SK-N-SH treated with all-trans-retinoic acid at 6 μM for 48 hours (cell line): ENCODE results near the gene COL7A1.

Source experiments
- CREB5 ChIP-seq: fragments of 250-450 bp; sonication (Bioruptor Pico); IDR thresholded peaks from 2 replicates; pipeline ENCODE4 v1.5.1; 2020; ENCODE audit warnings: low read depth, mild to moderate bottlenecking, moderate library complexity
- GLIS3 ChIP-seq: fragments of 250-450 bp; sonication (Bioruptor Pico); IDR thresholded peaks from 2 replicates; pipeline ENCODE4 v1.5.0; 2020; ENCODE audit warnings: mild to moderate bottlenecking, moderate library complexity
- OSR1 ChIP-seq: fragments of 250-450 bp; sonication (Bioruptor Pico); IDR thresholded peaks from 2 replicates; pipeline ENCODE4 v1.8.0; 2022; ENCODE audit warnings: moderate library complexity, mild to moderate bottlenecking, inconsistent platforms
- SNAI2 ChIP-seq: fragments of 250-450 bp; sonication (Bioruptor Pico); IDR thresholded peaks from 2 replicates; pipeline ENCODE4 v1.5.0; 2020; ENCODE audit warnings: mild to moderate bottlenecking, moderate library complexity
- ZFP30 ChIP-seq: fragments of 450-650 bp; formaldehyde crosslinking; IDR thresholded peaks from 2 replicates; pipeline ENCODE4 v1.5.0; 2022; ENCODE audit warnings: mild to moderate bottlenecking, moderate library complexity
- TF ChIP-seq, protein P1 (sequence below): fragments of 250-450 bp; sonication (Bioruptor Pico); IDR thresholded peaks from 2 replicates; pipeline ENCODE4 v1.5.1; 2021; ENCODE audit warnings: mild to moderate bottlenecking, moderate library complexity

- TF ChIP-seq SNAI2 (CRISPR knock-in tag) (no peak), CREB5 (CRISPR knock-in tag) (no peak), GLIS3 (CRISPR knock-in tag) (no peak), ZFP30 (CRISPR knock-in tag) (no peak), OSR1 (CRISPR knock-in tag) (no peak)
- TF ChIP-seq, protein P1, sequence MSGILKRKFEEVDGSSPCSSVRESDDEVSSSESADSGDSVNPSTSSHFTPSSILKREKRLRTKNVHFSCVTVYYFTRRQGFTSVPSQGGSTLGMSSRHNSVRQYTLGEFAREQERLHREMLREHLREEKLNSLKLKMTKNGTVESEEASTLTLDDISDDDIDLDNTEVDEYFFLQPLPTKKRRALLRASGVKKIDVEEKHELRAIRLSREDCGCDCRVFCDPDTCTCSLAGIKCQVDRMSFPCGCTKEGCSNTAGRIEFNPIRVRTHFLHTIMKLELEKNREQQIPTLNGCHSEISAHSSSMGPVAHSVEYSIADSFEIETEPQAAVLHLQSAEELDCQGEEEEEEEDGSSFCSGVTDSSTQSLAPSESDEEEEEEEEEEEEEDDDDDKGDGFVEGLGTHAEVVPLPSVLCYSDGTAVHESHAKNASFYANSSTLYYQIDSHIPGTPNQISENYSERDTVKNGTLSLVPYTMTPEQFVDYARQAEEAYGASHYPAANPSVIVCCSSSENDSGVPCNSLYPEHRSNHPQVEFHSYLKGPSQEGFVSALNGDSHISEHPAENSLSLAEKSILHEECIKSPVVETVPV (CRISPR knock-in tag), result no peak
Measured at GRCh38 chr3:48573973-48574585, 21.1 kb downstream of the COL7A1 start.
